ENCODE results near the gene RETSAT.
A peak's percentile ranks its signal among the peaks of the same experiment; 100 is the strongest.
"Not testable (repeated sequence)": the region's sequence is repeated elsewhere in the genome, so short reads cannot be mapped to it uniquely, and the experiment has no call there.

RETSAT gene

GRCh38 chr2:85354286-85355072 is at the start of gene RETSAT, which contains the start of gene ELMOD3:
RETSAT (minus strand) TSS chr2:85354528; CDS start chr2:85354507, 21 bp downstream.
ELMOD3 (plus strand) TSS chr2:85354769; CDS start chr2:85357199, 2,430 bp downstream.
- DNase-seq = peak; percentile 97 to 99

GRCh38 chr2:85401844-85402243 is 47.5 kb upstream of the RETSAT start:
- DNase-seq = peak; percentile 62 to 63

- DNase-seq = no peak
Measured at GRCh38 chr2:85401464-85401805, 47.1 kb upstream of the RETSAT start.

DNA sequence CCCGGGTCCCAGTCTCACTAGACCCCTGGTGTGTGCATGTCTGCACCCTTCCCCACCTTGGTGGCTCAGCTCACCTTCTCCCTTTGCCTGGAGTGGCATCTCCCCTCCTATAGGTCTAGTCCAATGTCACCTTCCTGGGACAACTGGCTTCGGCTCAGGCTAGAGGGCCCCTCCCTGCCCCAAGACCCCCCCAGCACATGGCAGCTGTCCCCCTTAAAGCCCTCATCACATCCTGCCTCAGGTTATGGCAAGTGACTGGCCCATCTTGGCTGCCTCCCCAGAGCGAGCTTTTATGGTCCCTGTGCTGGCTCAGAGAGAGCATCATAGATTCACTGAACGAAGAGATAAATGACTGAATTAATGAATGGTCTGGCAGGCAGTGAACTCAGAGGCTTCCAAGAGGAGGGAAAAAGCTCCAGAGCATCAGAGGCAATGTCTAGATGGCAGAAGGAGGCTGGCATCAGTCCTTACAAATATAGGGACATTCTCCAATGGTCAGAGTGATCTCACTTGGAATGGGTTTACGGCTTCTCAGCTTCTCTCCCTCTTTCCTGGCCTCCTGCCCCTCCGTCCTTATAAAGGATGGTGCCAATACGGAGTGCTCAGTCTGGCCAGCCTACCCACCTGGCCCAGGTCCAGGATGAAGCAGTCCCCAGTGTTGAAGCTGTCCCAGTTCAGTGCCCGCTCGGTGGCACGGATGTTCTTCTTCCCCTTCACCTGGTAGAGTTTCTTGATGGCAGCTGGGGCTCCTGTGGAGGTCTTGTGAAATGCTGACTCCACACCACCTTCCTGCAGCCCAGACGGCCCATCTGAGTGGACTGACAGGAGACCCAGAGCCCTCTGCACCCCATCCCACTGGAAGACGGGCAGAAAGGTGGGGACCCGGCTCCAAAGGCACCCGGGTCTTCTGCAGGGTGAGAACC is 46.5 kb upstream of the RETSAT start:
- no peak for DNase-seq

GRCh38 chr2:85400023-85400422 is 45.7 kb upstream of the RETSAT start:
- DNase-seq = no peak

- no peak for DNase-seq
Measured at GRCh38 chr2:85399183-85399455, 44.8 kb upstream of the RETSAT start.

- no peak for DNase-seq
Measured at GRCh38 chr2:85398426-85399182, 44.3 kb upstream of the RETSAT start.

DNA sequence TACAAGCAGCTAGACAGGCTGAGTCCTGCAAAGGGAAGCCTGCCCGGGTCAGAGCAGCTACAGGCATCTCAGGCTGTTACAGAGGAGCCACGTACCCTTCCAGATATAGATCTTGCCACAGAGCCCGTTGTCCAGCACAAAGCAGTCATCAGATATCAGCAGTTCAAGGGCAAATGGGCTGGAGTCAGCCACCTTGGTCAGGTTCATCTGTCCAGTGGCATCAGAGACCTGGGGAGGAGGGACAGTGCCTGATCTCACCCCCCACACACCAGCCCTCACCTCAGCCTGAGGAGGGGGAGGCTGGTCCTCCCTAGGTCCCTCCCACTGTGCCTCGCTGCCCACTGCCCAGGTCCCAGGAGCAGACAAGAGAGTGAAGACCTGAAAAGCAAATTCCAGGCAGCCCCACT is 43.6 kb upstream of the RETSAT start:
- no peak for DNase-seq

DNA sequence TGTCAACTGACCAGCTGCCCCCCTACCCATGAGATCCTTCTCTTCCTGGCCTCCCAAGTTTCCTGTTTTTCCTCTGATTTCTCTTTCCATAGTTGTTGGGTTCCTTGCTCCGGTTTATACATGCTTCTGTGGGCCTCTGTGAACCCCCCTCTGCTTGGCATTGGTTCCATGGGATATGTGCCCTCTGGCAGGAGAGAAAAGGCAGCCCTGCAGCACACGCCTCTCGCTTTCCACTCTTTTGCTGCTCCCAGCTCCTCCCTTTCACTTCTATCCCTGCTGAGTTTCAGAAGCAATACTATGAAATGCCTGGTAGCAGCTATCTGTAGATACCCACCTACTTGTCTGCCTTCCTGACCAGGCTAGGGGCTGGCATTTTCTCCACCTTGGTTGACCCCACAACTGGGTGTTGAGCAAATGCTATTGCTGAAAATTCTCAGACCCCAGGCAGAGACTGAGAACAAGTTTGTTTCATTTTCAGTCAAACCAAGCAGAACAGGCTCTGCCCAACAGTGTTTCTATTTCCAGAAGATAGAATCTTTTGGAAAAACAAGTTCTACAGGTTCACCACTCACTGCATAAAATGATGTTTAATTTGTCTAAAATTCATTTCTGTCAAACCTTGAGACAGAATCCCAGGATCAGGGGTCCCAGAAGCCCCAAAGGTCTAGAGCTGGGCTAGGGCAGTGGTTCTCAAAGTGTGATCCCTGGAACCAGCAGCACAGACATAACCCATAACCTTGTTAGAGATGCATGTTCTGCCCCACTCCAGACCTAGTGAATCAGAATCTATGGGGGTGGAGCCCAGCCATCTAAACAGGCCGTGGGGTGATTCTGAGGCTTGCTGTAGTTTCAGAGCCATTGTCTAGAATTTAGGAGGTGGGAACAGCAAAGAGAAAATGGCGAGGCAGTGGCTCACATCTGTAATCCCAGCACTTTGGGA is 42.5 kb upstream of the RETSAT start:
- no peak for DNase-seq

DNA sequence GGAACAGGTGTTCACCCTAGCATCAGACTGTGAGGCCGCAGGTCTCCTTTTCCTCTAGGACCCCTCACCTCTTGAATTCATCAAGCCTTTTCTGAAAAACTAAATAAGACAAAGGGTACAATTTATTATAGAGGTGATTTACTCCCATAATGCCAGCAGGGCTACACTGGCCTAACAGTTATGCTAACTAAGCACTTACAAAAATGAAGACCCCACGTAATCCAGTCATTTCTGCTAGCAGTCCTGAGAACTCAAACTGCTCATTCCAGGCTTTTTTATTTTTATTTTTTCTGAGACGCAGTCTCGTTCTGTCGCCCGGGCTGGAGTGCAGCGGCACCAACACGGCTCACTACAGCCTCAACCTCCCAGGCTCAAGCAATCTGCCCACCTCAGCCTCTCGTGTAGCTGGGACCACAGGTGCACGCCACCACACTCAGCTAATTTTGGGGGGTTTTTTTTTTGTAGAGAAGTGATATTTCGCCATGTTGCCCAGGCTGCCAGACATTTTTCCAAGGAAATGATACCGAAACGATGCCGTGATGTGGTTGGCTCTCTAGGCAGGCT is 41.7 kb upstream of the RETSAT start:
- no peak for DNase-seq

DNA sequence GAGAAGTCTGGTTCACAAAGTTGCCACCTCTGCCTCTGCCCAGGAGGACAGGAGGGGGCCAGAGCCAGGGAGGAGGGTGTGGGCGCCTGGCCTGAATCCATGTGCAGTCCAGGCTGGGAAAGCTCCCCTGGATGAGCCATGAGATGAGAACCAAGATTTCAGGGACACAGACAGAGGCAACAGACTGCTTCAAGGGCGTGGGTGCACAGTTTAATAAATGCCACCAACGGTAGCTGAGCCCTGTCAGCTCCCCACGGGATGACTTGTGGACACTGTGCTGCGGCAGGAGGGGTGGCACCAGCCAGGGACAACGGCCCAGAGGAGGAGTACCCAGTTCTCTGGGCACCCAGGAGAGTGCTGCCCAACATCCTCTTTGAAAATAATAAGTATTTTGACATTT is 40.6 kb upstream of the RETSAT start:
- DNase-seq = no peak

DNA sequence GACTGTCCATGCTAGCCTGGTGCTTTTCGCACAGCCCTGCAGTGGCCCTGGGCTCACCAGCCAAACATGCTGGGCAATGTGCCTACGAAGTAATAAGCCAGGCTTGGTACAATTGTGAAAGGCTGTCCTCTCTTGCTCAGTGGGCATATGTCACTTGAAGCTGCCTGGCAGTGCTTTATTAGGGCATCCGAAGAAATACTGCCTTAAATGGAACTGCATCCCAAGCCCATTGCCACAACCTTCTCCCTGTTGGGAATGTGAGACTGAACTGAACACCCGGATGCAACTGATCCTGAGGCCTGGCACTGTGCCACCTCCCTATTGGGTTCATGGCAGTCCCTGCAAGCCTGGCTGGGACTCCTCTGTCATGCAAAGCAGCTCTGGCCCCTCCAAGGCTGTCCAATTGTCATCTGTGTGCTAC is 39.9 kb upstream of the RETSAT start:
- no peak for DNase-seq

- DNase-seq = no peak
Measured at GRCh38 chr2:85393836-85394235, 39.5 kb upstream of the RETSAT start.

- peak; percentile 20 to 43 for DNase-seq
Measured at GRCh38 chr2:85390941-85391669, 36.8 kb upstream of the RETSAT start.

GRCh38 chr2:85388878-85389538 is 34.7 kb upstream of the RETSAT start:
- no peak for DNase-seq

DNA sequence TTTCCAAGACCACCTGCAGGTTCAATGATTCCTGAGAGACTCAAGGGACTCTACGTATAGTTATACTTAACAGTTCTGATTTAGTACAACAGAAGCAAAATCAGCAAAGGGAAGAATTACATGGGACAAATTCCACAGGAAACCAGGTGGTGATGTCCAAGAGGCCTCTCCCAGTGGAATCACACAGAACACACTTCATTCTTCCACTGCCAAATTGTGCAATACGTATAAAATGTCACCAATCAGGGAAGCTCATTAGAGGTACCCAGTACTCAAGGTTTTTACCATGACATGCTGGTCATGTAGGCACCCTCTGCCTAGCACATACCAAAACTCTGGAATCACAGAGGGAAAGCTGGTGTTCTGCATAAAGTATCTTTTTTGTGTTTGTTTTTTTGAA is 33.4 kb upstream of the RETSAT start:
- no peak for DNase-seq

DNA sequence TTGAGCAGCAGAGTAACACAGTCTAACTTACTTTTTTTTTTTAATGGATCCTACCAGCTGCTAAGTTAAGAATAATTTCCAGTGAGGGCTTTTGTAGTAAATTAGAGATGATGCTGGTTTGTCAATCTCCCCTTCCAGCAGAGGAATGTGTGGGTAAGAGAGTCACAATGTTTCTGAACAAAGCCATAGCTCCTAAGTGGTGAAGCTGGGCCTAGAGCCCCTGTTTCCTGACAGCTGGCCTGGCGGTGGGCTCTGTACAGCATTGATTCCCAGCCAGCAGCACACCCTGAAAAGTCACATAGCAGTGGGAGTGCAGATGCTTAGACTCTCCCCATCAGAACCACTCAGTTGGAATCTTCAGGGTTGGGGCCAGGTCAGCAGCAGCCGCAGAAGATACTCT is 31.4 kb upstream of the RETSAT start:
- DNase-seq = no peak

DNA sequence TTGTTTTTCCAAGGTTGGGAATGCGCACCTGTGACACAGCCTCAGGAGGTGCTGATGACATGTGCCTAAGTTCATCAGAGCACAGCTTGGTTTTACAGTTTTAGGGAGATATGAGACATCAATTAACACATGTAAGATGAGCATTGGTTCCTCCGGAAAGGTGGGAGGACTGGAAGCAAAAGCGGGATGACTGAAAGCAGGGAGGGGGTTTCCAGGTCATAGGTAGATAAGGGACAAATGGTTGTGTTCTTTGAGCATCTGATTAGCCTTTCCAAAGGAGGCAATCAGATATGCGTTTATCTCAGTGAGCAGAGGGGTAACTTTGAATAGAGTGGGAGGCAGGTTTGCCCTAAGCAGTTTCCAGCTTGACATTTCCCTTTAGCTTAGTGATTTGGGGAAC is 29.5 kb upstream of the RETSAT start:
- DNase-seq = no peak

GRCh38 chr2:85383151-85383550 is 28.8 kb upstream of the RETSAT start:
- not testable (repeated sequence) for DNase-seq

GRCh38 chr2:85380048-85380447 is 25.7 kb upstream of the RETSAT start:
- DNase-seq = no peak

DNA sequence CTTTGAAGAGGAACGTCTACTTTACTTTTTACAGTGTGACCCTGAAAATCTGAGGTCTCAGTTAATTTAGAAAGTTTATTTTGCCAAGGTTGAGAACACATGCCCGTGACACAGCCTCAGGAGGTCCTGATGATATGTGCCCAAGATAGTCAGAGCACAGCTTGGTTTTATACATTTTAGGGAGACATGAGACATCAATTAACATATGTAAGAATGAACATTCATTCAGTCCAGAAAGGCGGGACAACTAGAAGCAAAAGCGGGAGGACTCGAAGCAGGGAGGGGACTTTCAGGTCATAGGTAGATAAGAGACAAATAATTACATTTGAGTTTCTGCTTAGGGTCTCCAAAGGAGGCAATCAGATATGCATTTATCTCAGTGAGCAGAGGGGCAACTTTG is 23.9 kb upstream of the RETSAT start:
- DNase-seq = no peak

Data from AML-193 (cell line).